Measurements from ENCODE around the gene DIPK1C. TPM values are rescaled to one million over a fixed set of nuclear protein-coding genes. Genes with fewer than 3 reads are reported as not detected.

DIPK1C gene
- total RNA-seq, 1 donor from 2014 or later, result 0.36 TPM

DNA sequence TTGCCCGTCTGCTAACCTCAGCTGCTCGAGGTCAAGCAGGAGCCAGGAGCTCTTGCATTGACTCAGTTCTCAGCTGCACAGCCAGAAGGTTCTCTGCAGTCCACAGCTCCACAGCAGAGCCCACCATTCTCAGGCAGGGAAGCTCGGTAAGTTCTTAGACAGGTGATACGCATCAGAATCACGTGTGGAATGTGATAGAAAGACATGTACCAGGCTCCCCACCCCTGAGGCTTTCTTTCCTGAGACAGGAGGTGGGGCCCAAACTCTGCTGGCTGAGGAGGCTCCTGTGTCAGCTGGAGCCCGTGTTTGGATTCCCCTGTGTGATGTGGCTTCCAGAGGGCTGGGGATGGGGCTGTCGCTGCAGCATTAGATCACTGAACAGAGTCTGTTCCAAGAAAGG lies 28.0 kb downstream of the DIPK1C start:
- Mint-ChIP-seq H3K27me3 (peaks cover 17% of the 10 kb centered on the region), H3K36me3 (no peaks in the 10 kb centered on the region), H3K4me1 (ENCODE audit: unreplicated experiment) (peaks cover 18% of the 10 kb centered on the region), H3K9me3 (no peaks in the 10 kb centered on the region), H3K4me3 (no peak overlapping the region), H3K27ac (no peak overlapping the region)
- TF ChIP-seq, protein P1, sequence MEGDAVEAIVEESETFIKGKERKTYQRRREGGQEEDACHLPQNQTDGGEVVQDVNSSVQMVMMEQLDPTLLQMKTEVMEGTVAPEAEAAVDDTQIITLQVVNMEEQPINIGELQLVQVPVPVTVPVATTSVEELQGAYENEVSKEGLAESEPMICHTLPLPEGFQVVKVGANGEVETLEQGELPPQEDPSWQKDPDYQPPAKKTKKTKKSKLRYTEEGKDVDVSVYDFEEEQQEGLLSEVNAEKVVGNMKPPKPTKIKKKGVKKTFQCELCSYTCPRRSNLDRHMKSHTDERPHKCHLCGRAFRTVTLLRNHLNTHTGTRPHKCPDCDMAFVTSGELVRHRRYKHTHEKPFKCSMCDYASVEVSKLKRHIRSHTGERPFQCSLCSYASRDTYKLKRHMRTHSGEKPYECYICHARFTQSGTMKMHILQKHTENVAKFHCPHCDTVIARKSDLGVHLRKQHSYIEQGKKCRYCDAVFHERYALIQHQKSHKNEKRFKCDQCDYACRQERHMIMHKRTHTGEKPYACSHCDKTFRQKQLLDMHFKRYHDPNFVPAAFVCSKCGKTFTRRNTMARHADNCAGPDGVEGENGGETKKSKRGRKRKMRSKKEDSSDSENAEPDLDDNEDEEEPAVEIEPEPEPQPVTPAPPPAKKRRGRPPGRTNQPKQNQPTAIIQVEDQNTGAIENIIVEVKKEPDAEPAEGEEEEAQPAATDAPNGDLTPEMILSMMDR (conservative IDR thresholded peaks at IDR 0.05), result no peak
- no peak for DNase-seq (ENCODE audit: extremely low spot score, unreplicated experiment)

DNA sequence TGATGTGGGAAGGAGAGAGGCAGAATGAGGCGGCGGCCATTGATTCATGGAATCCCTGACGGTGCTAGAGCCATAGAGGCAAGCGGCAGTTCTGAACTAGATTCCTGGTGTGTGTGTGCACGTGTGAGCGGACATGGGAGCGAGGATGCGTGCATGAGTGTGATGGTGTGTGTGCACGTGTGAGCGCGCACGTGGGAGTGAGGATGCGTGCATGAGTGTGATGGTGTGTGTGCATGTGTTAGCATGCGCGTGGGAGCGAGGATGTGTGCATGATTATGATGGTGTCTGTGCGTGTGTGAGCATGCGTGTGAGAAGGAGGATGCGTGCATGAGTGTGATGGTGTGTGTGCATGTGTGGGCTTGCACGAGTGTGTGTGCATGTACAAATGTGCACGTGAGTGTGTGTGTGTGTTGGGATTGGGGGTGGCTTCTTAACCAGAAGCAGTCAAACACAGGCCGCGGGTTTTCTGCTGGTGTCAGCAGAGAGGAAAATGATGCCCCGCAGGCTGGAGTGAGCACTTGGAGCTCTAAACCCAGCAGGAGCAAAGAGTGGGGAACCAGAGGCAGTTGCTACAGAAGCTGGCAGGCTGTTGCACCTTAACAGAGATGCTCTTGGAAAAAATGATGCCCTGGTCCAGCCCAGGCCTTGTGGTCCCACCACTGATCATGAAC lies 29.5 kb downstream of the DIPK1C start:
- no peak overlapping the region for H3K27ac Mint-ChIP-seq
- TF ChIP-seq, protein P1 (conservative IDR thresholded peaks at IDR 0.05), result no peak
- H3K4me3 Mint-ChIP-seq, result no peak overlapping the region
- no peaks in the 10 kb centered on the region for H3K9me3 Mint-ChIP-seq
- no peaks in the 10 kb centered on the region for H3K36me3 Mint-ChIP-seq
- H3K4me1 Mint-ChIP-seq (ENCODE audit: unreplicated experiment), result peaks cover 18% of the 10 kb centered on the region
- peaks cover 23% of the 10 kb centered on the region for H3K27me3 Mint-ChIP-seq
- no peak for DNase-seq (ENCODE audit: extremely low spot score, unreplicated experiment)

GRCh38 chr18:74425876-74426275 lies 31.2 kb downstream of the DIPK1C start:
- no peak overlapping the region for H3K27ac Mint-ChIP-seq
- no peak overlapping the region for H3K4me3 Mint-ChIP-seq
- TF ChIP-seq, protein P1 (conservative IDR thresholded peaks at IDR 0.05), result no peak
- no peaks in the 10 kb centered on the region for H3K36me3 Mint-ChIP-seq
- DNase-seq (ENCODE audit: extremely low spot score, unreplicated experiment), result no peak
- H3K9me3 Mint-ChIP-seq, result no peaks in the 10 kb centered on the region
- peaks cover 11% of the 10 kb centered on the region for H3K4me1 Mint-ChIP-seq (ENCODE audit: unreplicated experiment)
- peaks cover 26% of the 10 kb centered on the region for H3K27me3 Mint-ChIP-seq

GRCh38 chr18:74425161-74425560 lies 31.9 kb downstream of the DIPK1C start:
- no peak for DNase-seq (ENCODE audit: extremely low spot score, unreplicated experiment)
- TF ChIP-seq, protein P1 (conservative IDR thresholded peaks at IDR 0.05), result no peak
- Mint-ChIP-seq H3K9me3 (no peaks in the 10 kb centered on the region), H3K4me1 (ENCODE audit: unreplicated experiment) (peaks cover 11% of the 10 kb centered on the region), H3K4me3 (no peak overlapping the region), H3K27ac (no peak overlapping the region), H3K27me3 (peaks cover 26% of the 10 kb centered on the region), H3K36me3 (no peaks in the 10 kb centered on the region)

GRCh38 chr18:74422541-74422940 lies 34.6 kb downstream of the DIPK1C start:
- H3K4me1 Mint-ChIP-seq (ENCODE audit: unreplicated experiment), result peaks cover 6% of the 10 kb centered on the region
- DNase-seq (ENCODE audit: extremely low spot score, unreplicated experiment), result no peak
- no peak overlapping the region for H3K27ac Mint-ChIP-seq
- H3K36me3 Mint-ChIP-seq, result no peaks in the 10 kb centered on the region
- no peaks in the 10 kb centered on the region for H3K9me3 Mint-ChIP-seq
- peaks cover 44% of the 10 kb centered on the region for H3K27me3 Mint-ChIP-seq
- H3K4me3 Mint-ChIP-seq, result no peak overlapping the region
- TF ChIP-seq, protein P1 (conservative IDR thresholded peaks at IDR 0.05), result no peak
